HG03025 (cell line): ENCODE measurements around the gene PCYT2.
"Not testable (repeated sequence)": the region's sequence is repeated elsewhere in the genome, so short reads cannot be mapped to it uniquely, and the experiment has no call there.

Source experiments
- ATAC-seq: cut with Tn5 transposase; IDR thresholded peaks from one replicate; pipeline ENCODE4 v1.9.1; 2021; ENCODE audit warnings: mild to moderate bottlenecking, moderate library complexity; ENCODE audit not compliant: unreplicated experiment, low FRiP score

The PCYT2 gene

GRCh38 chr17:81911277-81911961 is at the start of gene PCYT2:
TSS of gene PCYT2 (minus strand) at chr17:81911399. CDS start at chr17:81911355, 44 bp downstream.
- peak; percentile 61 for ATAC-seq

- ATAC-seq: no peak
Observed at GRCh38 chr17:81960130-81960958, 49.1 kb upstream of the PCYT2 start.

DNA sequence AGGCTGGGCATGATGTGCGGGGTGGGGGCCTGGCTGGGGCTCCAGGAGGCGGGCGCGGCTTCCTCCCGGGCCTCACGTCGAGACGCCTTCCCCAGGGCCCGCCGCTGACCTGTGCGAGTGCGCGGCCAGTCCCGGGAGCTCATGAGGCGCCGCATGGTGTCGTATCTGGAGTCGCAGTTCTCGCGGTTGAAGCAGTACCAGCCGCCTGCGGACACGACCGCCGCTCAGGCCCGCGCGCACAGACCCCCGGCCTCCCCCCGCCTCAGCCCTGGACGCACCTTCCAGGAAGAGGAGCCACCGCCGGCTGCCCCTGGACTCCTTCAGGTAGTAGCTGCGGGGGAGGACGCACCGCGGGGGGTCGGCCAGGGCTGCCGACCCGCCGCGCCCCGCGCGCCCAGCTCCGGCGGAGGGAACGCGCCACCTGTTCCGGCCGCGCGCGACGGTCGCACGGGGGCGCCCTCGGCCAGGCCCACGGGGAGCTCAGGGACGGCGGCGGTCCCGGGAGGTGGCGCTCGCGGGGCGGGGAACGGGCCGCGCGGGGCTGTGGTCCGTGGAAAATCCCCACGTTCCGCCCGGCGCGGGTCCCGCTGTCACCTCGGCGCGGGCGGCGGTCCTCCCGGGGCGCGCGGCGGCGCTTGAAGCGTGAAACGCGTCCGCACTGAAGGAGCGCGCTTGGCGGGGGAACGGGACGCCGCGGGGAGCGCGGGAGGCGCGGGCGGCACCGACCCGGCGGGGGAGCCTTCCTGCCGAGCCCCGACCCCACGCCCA is 48.3 kb upstream of the PCYT2 start:
- no peak for ATAC-seq

GRCh38 chr17:81958633-81959342 is 47.6 kb upstream of the PCYT2 start:
- no peak for ATAC-seq

- ATAC-seq: no peak
Observed at GRCh38 chr17:81957691-81958432, 46.7 kb upstream of the PCYT2 start.

DNA sequence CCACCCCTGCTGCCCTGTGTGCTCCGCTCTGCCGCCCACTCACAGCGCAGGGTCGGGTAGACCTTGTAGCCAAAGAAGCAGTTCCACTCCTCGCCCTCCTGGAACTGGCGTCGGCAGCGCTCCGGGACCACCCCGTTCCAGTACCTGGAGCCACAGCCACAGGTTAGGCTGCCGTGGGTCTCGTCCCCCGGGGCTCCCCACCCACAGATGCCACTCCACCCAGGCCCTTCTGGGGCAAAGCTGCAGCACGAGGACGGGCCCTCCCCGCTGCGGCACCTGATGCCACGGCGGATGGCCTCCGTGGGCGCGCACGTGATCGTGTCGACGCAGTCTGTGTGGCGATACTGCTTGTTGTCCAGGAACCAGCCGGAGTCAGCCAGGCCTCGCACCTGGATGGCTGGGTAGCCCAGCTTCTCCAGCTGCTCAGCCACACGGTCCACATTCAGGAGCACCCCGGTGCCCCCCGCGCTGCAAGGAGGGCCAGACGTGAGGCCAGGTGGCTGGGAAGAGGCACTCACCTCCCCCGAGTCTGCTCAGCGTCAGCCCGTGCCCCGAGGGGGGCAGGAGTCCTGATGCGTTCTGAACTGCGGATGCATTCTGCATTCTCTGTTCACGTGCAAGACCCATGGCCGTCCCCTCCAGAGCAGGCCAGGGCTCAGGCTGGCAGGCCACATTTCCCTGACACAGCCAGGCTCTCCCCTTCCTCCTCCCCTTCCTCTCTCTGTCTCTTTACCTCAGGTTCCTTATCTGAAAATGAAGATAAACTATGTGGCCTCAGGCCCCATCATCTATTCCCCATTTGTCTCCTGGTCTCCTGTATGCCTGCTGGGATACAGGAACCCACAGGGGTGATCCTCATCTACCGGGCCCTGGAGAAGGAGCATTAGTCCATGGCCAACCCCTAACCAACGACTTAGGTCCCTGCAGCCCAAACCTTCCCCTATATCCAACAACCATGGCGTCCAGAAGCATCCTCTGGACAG is 45.7 kb upstream of the PCYT2 start:
- ATAC-seq: no peak

DNA sequence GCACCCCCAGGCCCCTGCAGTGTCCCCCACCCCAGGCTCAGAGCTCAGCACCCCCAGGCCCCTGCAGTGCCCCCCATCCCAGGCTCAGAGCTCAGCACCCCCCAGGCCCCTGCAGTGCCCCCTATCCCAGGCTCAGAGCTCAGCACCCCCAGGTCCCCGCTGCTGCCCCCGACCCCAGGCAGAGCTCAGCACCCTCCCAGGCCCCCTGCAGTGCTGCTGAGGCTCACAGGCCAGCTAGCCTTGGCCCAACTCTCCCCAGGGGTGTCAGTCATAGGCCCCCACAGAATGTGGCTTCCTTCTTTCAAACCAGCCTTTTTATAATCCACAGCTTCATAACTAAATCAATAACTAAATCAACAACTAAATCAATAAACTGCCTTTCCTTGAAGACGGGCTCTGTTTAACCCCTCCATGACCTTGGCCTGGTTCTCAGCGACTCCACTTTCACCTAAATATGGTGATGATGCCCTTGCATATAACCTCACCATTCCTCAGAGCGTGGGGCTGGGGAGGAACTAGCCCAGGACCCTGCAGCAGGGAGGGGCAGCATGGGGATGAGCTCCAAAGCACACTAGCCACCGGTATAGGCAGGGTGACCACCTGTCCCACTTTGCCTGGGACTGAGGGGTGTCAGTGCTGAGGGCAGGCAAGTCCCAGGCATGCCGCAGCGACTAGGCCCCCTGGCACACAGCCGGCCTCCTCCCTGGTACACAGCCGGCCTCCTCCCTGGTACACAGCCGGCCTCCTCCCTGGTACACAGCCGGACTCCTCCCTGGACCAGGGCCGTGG is 44.8 kb upstream of the PCYT2 start:
- ATAC-seq: no peak

- ATAC-seq: no peak
Observed at GRCh38 chr17:81955058-81955681, 44.0 kb upstream of the PCYT2 start.

DNA sequence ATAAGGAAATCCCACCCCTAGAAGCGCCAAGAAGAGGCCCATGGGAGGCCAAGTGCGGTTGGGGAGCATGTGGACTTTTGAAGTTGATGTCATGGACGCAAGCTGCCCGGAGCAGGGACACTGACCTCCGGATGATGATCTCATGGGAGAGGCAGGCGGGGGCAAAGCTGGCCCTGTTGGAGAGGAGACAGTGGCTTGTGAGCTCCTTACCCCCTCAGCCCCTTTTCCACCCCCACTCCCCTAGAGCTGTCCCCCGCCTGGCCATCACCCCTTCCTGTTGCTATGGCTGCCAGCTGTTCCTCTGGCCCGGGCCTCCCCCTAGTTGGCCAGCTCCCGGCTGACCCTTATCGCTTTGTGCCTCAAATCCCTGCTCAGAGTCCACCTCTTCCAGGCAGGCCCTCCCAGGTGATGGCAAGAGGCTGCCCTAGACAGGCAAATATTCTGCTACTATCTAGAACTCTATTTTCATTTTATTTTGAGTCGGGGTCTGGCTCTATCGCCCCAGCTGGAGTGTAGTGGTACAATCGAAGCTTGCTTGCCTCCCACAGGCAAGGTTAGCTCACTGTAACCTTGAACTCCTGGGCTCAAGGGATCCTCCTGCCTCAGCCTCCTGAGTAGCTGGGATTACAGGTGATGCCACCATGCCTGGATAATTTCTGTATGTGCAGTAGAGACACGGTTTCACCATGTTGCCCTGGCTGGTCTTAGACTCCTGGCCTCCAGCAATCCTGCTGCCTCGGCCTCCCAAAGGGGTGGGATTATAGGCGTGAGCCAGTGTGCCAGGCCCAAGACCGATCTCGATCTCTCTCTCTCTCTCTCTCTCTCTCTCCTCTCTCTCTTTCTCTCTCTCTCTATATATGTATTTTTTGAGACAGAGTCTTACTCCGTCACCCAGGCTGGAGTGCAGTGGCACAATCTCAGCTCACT is 43.2 kb upstream of the PCYT2 start:
- no peak for ATAC-seq

DNA sequence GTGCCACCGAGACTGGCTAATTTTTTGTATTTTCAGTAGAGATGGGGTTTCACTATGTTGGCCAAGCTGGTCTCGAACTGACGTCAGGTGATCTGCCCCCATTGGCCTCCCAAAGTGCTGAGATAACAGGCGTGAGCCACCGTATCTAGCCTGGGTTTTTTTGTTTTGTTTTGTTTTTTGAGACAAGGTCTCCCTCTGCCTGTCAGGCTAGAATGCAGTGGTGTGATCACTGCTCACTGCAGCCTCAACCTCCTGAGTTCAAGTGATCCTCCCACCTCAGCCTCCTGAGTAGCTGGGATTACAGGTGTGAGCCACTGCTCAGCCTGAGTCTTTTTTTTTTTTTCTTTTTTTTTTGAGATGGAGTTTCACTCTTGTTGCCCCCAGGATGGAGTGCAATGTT is 42.2 kb upstream of the PCYT2 start:
- ATAC-seq: not testable (repeated sequence)

- ATAC-seq: no peak
Observed at GRCh38 chr17:81952792-81953228, 41.6 kb upstream of the PCYT2 start.

DNA sequence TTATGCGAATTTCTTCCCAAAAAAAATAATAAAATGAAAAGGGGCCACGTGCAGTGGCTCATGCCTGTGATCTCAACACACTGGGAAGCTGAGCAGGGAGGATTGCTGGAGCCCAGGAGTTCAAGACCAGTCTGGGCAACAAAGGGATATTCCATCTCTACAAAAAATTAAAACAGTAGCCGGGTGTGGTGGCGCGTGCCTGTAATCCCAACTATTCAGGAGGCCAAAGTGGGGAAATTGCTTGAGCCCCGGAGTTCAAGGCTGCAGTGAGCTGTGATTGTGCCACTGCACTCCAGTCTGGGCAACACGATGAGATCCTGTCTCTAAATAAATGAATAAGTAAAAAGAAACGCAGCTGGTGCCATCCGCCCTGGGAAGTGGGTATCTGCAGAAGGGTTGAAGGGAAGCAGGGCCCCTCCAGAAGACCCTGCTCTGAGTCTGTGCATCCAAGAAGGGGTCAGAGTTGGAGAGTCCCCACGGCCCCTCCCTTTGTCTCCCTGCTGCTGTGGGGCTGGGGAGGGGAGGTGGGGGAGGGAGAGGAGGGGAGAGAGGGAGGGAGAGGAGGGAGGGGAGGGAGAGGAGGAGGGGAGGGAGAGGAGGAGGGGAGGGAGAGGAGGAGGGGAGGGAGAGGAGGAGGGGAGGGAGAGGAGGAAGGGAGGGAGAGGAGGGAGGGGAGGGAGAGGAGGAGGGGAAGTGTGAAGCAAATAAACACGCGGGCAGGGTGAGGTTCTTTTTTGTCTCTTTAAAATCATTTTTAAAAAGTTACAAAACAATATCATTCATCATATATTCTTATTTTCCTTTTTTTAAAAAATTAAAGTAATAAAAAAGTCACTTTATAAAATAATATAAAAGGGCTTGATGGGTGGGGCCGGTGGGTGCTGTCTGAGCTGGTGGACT is 40.8 kb upstream of the PCYT2 start:
- no peak for ATAC-seq

DNA sequence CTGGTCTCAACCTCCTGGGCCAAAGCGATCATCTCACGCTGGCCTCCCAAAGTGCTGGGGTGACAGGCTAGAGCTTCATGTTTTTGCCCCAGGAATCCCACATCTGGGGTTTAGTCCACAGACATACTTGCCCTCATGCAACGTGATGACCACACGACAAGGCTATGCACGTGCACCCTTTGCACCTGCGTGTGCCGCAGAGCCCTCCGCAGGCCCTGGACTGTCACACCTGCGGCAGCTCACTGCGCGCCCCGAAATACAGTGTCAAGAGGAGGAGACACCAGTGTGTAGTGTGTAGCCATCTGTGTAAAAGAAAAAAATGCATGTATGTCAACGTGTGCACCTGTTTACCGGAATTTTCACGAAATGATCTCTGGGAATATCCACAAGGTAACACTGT is 39.3 kb upstream of the PCYT2 start:
- ATAC-seq: no peak

GRCh38 chr17:81948635-81949378 is 37.6 kb upstream of the PCYT2 start:
- ATAC-seq: no peak

DNA sequence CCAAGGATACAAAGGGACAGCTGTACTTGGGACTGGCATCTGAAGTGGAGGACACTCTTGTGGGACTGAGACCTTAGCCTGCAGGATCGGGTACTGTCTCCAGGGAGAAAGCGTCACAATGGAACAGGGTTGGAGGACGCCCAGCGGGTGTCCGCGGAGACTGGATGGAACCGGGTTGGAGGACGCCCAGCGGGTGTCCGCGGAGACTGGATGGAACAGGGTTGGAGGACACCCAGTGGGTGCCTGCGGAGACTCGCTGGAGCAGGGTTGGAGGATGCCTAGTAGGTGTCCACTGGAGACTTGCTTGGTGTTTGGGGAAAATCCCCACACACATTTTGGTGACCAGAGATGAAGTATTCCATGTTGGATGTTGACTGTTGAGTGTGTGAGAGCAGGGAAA is 36.0 kb upstream of the PCYT2 start, which contains the start of gene MYADML2:
MYADML2 (minus strand) TSS at position 45 of the 400 bp plus-strand sequence. CDS start 5,492 bp downstream, outside the sequence.
- no peak for ATAC-seq
